Upper lobe of right lung (tissue), 1 donor: ENCODE data around the gene TMEM259. TPM values are rescaled to one million over a fixed set of nuclear protein-coding genes. Genes with fewer than 3 reads are reported as not detected.

Experiments
- ATAC-seq: fragments of 200-7000 bp; cut with Tn5 transposase; one replicate; pipeline ENCODE4 v1.9.1; 2020; ENCODE audit warnings: mild to moderate bottlenecking, moderate library complexity
- DNase-seq: peaks from one replicate; pipeline ENCODE4 v3.0.0-alpha.2; 2020
- H3K27ac ChIP-seq: fragments of 200-600 bp; one replicate; pipeline ENCODE4 v1.8.0; 2022
- H3K27me3 ChIP-seq: fragments of 200-600 bp; one replicate; pipeline ENCODE4 v1.8.0; 2022; ENCODE audit warnings: mild to moderate bottlenecking
- H3K36me3 ChIP-seq: fragments of 200-600 bp; one replicate; pipeline ENCODE4 v1.8.0; 2022
- H3K4me1 ChIP-seq: fragments of 200-600 bp; one replicate; pipeline ENCODE4 v1.8.0; 2022
- H3K4me3 ChIP-seq: fragments of 200-600 bp; one replicate; pipeline ENCODE4 v1.8.0; 2022; ENCODE audit warnings: mild to moderate bottlenecking
- H3K9me3 ChIP-seq: fragments of 200-600 bp; one replicate; pipeline ENCODE4 v1.8.0; 2022
- CTCF ChIP-seq: fragments of 200-600 bp; IDR thresholded peaks from one replicate; pipeline ENCODE4 v1.8.0; 2022; ENCODE audit warnings: antibody characterized with exemption
- intact Hi-C: fragments of 100-400 bp; cut with DNase I; formaldehyde crosslinking; loops from one replicate; pipeline ENCODE4 v1.11.0; 2022
- total RNA-seq: library from RNA; stranded (reverse); fragmentation: NEBNext Ultra II Directional; extraction: Animal tissue kit (Norgen Biotek cat#: 25700); gene quantifications from one replicate; pipeline ENCODE4 v1.2.1, GENCODE V29; 2021
- donor health status: DM: no; HTN: yes; CAD: no; lungs with severe emphysema.

TMEM259 gene
- total RNA-seq, 1 donor from 2014 or later: 167 TPM

GRCh38 chr19:990746-991145, 30.2 kb downstream of the TMEM259 start:
- H3K36me3 ChIP-seq: peaks cover 27% of the 10 kb centered on the region
- no peak for TF ChIP-seq CTCF
- H3K27ac ChIP-seq: no peak overlapping the region
- intact Hi-C loops: no loop called here
- H3K4me3 ChIP-seq: no peak overlapping the region
- peaks cover 7% of the 10 kb centered on the region for H3K27me3 ChIP-seq
- DNase-seq (no peak), ATAC-seq (no peak)
- no peaks in the 10 kb centered on the region for H3K9me3 ChIP-seq
- H3K4me1 ChIP-seq: peaks cover 2% of the 10 kb centered on the region

GRCh38 chr19:990119-990571, 30.8 kb downstream of the TMEM259 start:
- intact Hi-C loops: no loop called here
- peaks cover 4% of the 10 kb centered on the region for H3K4me1 ChIP-seq
- H3K9me3 ChIP-seq: no peaks in the 10 kb centered on the region
- peaks cover 27% of the 10 kb centered on the region for H3K36me3 ChIP-seq
- H3K27ac ChIP-seq: no peak overlapping the region
- TF ChIP-seq CTCF: no peak
- H3K4me3 ChIP-seq: no peak overlapping the region
- H3K27me3 ChIP-seq: peaks cover under 1% of the 10 kb centered on the region
- no peak for ATAC-seq
- DNase-seq: no peak

DNA sequence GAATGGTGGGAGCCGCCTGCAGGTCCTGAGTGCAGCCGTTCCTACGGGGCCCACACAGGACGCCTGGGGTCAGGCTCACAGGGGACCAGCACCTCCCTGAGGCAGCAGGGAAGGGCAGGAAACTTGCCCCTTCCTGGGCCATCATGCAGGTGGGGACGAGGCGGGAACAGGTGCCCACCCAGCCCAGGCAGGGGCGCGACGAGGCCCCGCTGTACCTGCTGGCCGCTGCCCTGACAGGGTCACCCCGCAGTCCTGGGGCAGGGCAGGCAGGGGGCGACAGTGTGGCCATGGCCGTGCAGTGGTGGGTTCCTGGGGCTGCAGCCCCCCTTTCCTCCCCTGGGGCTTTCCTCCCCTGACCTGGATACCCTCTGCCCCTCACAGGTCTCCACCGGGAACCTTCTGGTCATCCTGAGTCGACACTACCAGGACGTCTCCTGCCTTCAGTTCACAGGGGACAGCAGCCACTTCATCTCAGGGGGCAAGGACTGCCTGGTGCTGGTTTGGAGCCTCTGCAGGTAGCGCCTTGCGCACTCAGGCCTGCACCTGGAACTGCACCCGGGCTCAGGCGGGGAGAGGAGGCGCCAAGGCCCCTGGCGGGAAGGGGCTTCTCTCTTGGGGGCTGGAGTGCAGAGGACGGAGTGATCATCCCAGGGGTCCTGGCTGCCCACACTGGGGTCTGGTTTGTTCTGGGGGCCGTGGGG, 31.4 kb downstream of the TMEM259 start:
- no peak for ATAC-seq
- peaks cover 27% of the 10 kb centered on the region for H3K36me3 ChIP-seq
- H3K4me1 ChIP-seq: peaks cover 9% of the 10 kb centered on the region
- no peak overlapping the region for H3K4me3 ChIP-seq
- DNase-seq: no peak
- TF ChIP-seq CTCF: no peak
- H3K27me3 ChIP-seq: no peaks in the 10 kb centered on the region
- intact Hi-C loops: loop anchor here (10.0 kb wide), 1 partner anchor 225 kb away; no protein-coding TSS in a partner anchor
- H3K27ac ChIP-seq: no peak overlapping the region
- H3K9me3 ChIP-seq: no peaks in the 10 kb centered on the region

DNA sequence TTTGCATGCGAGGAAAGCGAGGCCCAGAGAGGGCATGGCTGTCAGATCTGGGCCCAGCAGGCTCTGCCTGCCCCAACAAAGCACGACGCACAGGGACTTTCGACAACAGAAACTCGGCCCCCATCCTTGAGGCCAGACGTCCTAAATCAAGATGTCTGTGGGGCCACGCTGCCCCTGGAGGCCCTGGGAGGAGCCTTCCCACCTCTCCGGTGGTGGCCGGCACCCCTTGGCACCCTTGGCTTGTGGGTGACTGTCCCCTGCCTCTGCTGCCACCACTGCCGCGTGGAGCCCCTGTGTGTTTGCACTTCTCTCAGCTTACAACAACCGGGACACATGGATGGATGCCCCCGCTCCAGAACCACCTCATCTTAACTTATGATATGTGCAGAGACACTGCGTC, 32.4 kb downstream of the TMEM259 start:
- no peaks in the 10 kb centered on the region for H3K27me3 ChIP-seq
- H3K36me3 ChIP-seq: peaks cover 22% of the 10 kb centered on the region
- peaks cover 14% of the 10 kb centered on the region for H3K4me1 ChIP-seq
- no peak for ATAC-seq
- H3K4me3 ChIP-seq: no peak overlapping the region
- intact Hi-C loops: loop anchor here (10.0 kb wide), 1 partner anchor 224 kb away; no protein-coding TSS in a partner anchor
- no peak for TF ChIP-seq CTCF
- H3K9me3 ChIP-seq: no peaks in the 10 kb centered on the region
- DNase-seq: no peak
- no peak overlapping the region for H3K27ac ChIP-seq

DNA sequence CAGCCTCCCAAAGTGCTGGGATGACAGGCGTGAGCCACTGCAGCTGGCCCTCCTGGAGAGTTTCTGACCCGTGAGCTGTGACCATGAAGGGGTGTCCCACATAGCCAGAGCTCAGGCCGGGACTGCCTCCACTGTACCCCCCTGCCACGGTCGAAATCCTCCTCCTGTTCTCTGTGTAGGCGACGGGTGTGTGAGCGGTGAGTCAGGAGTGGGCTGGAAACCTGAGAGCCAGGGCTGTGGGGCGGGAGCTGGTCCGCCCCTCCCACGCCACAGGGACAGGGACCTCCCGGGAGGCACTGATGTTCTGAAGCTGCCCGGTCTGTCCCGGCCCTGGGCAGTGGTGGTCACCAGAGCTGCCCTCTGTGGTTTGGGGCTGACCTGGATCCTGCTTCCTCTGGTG, 32.8 kb downstream of the TMEM259 start:
- H3K27me3 ChIP-seq: no peaks in the 10 kb centered on the region
- H3K27ac ChIP-seq: no peak overlapping the region
- DNase-seq (no peak), ATAC-seq (no peak)
- peaks cover 17% of the 10 kb centered on the region for H3K4me1 ChIP-seq
- H3K9me3 ChIP-seq: no peaks in the 10 kb centered on the region
- no peak overlapping the region for H3K4me3 ChIP-seq
- intact Hi-C loops: loop anchor here (10.0 kb wide), 1 partner anchor 223 kb away; no protein-coding TSS in a partner anchor
- TF ChIP-seq CTCF: no peak
- peaks cover 22% of the 10 kb centered on the region for H3K36me3 ChIP-seq
